ENCODE measurements around the gene MTA2. TPM values are rescaled to one million over a fixed set of nuclear protein-coding genes. Genes with fewer than 3 reads are reported as not detected.

MTA2 gene
- total and polyA plus RNA-seq, 11 donors: 18.4 to 55.3 (median 33.7) TPM

DNA sequence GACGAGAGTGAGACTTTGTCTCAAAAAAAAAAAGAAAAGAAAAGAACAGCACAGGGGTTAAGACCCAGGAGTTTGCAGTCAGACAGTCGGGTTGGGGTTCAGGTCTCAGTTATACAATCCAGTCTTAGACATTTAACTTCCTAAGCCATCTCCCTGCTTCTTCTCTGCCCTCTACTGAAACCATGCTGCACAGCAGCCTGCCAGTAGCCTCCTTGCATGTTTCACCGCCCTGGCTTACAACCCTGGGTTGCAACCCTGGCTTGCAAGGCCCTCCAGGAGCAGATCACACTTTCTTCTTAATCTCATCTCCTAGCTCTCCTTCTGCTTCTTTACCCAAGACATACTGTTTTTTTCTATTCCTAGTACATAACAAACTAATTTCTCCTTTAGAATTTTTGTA, 26.0 kb upstream of the MTA2 start:
- H3K9me3 ChIP-seq: no peaks in the 10 kb centered on the region
- H3K27me3 ChIP-seq: no peaks in the 10 kb centered on the region
- WGBS, 4 donors: 75 to 85% (median 80%) methylated on average over 3 of the region's 3 CpGs
- ATAC-seq: no peak
- H3K4me1 ChIP-seq: peaks cover 0 to 4% (median 0%) of the 10 kb centered on the region in 12 donors
- H3K27ac ChIP-seq: no peak overlapping the region
- DNase-seq: peak in 1 of 5 donors; percentile 25
- H3K36me3 ChIP-seq: peaks cover 6 to 84% (median 79%) of the 10 kb centered on the region in 9 donors
- intact Hi-C loops (cut with DNase I): no loop called here
- no peak overlapping the region for H3K4me3 ChIP-seq
- TF ChIP-seq, protein P1, sequence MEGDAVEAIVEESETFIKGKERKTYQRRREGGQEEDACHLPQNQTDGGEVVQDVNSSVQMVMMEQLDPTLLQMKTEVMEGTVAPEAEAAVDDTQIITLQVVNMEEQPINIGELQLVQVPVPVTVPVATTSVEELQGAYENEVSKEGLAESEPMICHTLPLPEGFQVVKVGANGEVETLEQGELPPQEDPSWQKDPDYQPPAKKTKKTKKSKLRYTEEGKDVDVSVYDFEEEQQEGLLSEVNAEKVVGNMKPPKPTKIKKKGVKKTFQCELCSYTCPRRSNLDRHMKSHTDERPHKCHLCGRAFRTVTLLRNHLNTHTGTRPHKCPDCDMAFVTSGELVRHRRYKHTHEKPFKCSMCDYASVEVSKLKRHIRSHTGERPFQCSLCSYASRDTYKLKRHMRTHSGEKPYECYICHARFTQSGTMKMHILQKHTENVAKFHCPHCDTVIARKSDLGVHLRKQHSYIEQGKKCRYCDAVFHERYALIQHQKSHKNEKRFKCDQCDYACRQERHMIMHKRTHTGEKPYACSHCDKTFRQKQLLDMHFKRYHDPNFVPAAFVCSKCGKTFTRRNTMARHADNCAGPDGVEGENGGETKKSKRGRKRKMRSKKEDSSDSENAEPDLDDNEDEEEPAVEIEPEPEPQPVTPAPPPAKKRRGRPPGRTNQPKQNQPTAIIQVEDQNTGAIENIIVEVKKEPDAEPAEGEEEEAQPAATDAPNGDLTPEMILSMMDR (IDR thresholded peaks at IDR 0.05): no peak
- no peak for TF ChIP-seq POLR2A (IDR thresholded peaks at IDR 0.05)

DNA sequence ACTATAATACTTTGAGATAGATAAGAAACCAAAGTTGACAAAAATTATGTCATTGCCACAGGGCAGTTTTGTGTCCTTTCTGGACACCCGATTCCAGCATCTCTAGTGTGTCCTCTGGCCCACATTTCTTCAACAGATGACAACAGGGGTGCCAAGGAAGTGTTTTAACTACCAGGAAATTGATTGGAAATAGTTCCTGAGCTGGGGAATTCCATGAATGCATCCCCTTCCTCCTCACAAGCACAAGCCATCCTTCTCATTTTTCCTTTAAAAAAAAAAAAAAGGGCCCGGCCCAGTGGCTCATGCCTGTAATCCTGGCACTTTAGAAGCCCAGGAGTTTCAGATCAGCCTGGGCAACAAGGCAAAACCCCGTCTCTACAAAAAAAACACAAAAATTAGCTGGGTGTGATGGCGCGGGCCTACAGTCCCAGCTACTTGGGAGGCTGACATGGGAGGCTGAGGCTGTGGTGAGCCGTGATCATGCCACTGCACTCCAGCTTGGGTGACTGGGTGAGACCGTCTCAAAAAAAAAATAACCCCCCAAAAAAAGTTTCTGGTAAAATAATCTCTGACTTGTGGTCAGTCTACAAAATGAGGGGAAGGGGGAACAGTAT, 20.9 kb upstream of the MTA2 start:
- peak overlapping the region in 10 of 12 donors; percentile 64 to 94 (median 80) for H3K4me3 ChIP-seq
- no peaks in the 10 kb centered on the region for H3K27me3 ChIP-seq
- DNase-seq: no peak
- peaks cover 2 to 43% (median 35%) of the 10 kb centered on the region in 9 donors for H3K36me3 ChIP-seq
- H3K27ac ChIP-seq: peak overlapping the region in 11 of 12 donors; percentile 77 to 96 (median 88)
- peaks cover 0 to 28% (median 14%) of the 10 kb centered on the region in 12 donors for H3K4me1 ChIP-seq
- H3K9me3 ChIP-seq: no peaks in the 10 kb centered on the region
- 80 to 87% (median 83%) methylated on average over 7 of the region's 7 CpGs for WGBS, 4 donors
- TF ChIP-seq, protein P1 (IDR thresholded peaks at IDR 0.05): no peak
- TF ChIP-seq POLR2A (IDR thresholded peaks at IDR 0.05): no peak
- intact Hi-C loops (cut with DNase I): loop anchor here in 1 of 10 donors (1.0 kb wide), 1 partner anchor 24 kb away; the partner anchor contains the start of gene GANAB
- no peak for ATAC-seq

DNA sequence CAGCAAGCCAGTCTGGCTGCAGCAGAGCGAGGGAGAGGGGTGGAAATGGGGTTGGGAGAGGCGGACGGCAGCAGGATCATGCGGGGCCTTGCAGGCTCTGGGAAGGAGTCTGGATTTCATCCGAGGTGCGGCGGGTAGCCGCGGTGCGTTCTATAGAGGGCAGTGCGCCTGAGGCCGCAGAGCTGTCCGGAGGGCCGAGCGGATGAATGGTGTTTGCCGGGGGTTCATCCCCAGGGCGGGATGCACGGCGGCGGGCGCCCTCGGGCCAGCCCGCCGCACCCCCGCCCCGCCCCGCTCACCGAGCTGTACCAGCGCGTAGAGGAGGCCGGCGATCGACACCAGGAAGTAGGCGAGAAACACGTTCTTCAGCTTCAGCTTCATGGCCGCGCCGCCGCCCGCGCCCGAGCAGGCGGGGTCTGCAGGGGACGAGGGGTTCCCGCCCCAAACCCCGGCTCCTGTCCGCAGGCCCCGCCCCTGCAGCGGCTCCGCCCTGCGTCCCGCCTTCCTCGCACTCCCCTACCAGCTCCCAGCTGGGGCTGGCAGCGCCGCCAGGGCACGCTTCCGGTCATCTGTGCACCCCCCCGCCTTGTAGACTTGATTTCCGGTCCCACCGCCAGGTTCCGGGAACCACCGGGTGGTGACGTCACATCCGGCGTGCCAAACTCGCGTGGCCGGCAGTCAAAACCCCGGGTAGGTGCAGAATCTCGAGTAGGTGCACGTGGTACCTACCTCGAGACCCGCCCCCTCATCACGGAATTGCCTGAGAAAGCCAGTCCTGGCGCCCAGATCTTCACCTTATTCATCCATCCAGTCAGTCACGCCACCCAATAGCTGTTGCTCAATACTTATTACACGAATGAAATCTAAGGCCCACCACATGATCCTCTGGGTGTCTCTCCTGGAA, 20.2 kb upstream of the MTA2 start, which contains the start of gene B3GAT3:
TSS of gene B3GAT3 (minus strand) at position 420 of the 904 bp plus-strand sequence. CDS start at position 381, 39 bp downstream.
- no peaks in the 10 kb centered on the region for H3K9me3 ChIP-seq
- peaks cover 0 to 28% (median 14%) of the 10 kb centered on the region in 12 donors for H3K4me1 ChIP-seq
- 1 to 4% (median 1%) methylated on average over 22 to 77 of the region's 77 CpGs for WGBS, 4 donors
- intact Hi-C loops (cut with DNase I): no loop called here
- ATAC-seq: peak; percentile 98 to 99 (median 99)
- no peaks in the 10 kb centered on the region for H3K27me3 ChIP-seq
- H3K27ac ChIP-seq: peak within 1 kb of the TSS; percentile 69 to 96 (median 88)
- peaks cover 2 to 43% (median 34%) of the 10 kb centered on the region in 9 donors for H3K36me3 ChIP-seq
- peak; percentile 96 to 99 (median 99) for DNase-seq
- peak in 1 of 2 donors; percentile 85 for TF ChIP-seq POLR2A (IDR thresholded peaks at IDR 0.05)
- TF ChIP-seq, protein P1 (IDR thresholded peaks at IDR 0.05): peak in 2 of 12 donors; percentile 4
- peak within 1 kb of the TSS; percentile 43 to 94 (median 80) for H3K4me3 ChIP-seq
